Measurements from ENCODE around the gene CHCHD6.

DNA sequence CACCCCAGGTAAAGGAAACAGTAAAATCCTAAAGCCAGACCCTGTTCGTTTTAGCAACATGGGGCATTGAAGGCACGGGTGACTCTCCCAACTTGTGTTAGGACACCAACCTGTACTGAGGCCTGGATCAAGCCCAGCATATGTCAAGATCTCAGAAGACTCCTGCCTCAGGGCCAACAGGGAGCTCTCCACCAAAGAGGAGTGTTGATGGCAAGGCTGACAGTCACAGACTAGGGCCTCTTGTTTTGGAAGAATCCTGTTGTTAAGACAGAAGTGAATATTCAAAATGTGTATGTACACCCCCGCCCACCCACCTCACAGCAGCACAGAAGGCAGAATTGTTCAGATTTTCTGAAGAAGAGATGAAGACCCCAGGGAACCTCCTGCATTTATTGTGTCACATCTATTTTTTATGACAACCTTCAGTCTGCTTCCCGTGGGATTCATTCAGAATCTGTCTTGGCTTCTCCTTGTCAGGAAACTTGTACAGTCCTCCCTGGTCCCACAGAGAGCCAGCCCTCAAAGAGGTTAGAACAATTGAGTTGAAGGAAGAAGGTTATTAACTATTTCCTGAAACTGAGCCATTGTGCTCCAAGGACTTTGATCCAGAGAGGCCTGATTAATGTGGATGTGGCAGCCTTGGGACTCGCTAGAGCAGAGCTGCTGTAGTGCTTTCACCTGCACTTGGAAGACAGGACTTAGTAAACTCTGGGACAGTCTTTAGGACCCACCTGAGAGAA is 217.2 kb downstream of the CHCHD6 start:
- TF ChIP-seq, protein P1, sequence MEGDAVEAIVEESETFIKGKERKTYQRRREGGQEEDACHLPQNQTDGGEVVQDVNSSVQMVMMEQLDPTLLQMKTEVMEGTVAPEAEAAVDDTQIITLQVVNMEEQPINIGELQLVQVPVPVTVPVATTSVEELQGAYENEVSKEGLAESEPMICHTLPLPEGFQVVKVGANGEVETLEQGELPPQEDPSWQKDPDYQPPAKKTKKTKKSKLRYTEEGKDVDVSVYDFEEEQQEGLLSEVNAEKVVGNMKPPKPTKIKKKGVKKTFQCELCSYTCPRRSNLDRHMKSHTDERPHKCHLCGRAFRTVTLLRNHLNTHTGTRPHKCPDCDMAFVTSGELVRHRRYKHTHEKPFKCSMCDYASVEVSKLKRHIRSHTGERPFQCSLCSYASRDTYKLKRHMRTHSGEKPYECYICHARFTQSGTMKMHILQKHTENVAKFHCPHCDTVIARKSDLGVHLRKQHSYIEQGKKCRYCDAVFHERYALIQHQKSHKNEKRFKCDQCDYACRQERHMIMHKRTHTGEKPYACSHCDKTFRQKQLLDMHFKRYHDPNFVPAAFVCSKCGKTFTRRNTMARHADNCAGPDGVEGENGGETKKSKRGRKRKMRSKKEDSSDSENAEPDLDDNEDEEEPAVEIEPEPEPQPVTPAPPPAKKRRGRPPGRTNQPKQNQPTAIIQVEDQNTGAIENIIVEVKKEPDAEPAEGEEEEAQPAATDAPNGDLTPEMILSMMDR (IDR thresholded peaks at IDR 0.05) = no peak
- TF ChIP-seq, protein P2, sequence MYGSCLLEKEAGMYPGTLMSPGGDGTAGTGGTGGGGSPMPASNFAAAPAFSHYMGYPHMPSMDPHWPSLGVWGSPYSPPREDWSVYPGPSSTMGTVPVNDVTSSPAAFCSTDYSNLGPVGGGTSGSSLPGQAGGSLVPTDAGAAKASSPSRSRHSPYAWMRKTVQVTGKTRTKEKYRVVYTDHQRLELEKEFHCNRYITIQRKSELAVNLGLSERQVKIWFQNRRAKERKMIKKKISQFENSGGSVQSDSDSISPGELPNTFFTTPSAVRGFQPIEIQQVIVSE (CRISPR knock-in tag; IDR thresholded peaks at IDR 0.05; ENCODE audit: borderline replicate concordance) = no peak
- TF ChIP-seq USF2 (CRISPR knock-in tag; IDR thresholded peaks at IDR 0.05) (no peak), JUN (CRISPR knock-in tag; IDR thresholded peaks at IDR 0.05) (no peak), USF1 (CRISPR knock-in tag; IDR thresholded peaks at IDR 0.05) (no peak), AFF4 (CRISPR knock-in tag; IDR thresholded peaks at IDR 0.05; ENCODE audit: borderline replicate concordance) (no peak), TEAD1 (CRISPR knock-in tag; IDR thresholded peaks at IDR 0.05) (no peak), ESRRA (CRISPR knock-in tag; IDR thresholded peaks at IDR 0.05; ENCODE audit: borderline replicate concordance) (no peak), CBFB (CRISPR knock-in tag; IDR thresholded peaks at IDR 0.05; ENCODE audit: low read depth) (no peak), ZBTB21 (CRISPR knock-in tag; IDR thresholded peaks at IDR 0.05; ENCODE audit: borderline replicate concordance) (no peak), TCF7 (CRISPR knock-in tag; IDR thresholded peaks at IDR 0.05; ENCODE audit: low read depth) (no peak), PREB (CRISPR knock-in tag; IDR thresholded peaks at IDR 0.05; ENCODE audit: borderline replicate concordance) (no peak)
- TF ChIP-seq, protein P3, sequence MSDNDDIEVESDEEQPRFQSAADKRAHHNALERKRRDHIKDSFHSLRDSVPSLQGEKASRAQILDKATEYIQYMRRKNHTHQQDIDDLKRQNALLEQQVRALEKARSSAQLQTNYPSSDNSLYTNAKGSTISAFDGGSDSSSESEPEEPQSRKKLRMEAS (CRISPR knock-in tag; IDR thresholded peaks at IDR 0.05) = no peak

All from WTC11 (cell line).